Left lung (tissue), 10 donors: Measurements from ENCODE around the gene MARK3. TPM values are rescaled to one million over a fixed set of nuclear protein-coding genes. Genes with fewer than 3 reads are reported as not detected.

Experiments used
- ATAC-seq: fragments of 200-7000 bp; cut with Tn5 transposase; one replicate; pipeline ENCODE4 v1.9.1; 2020; ENCODE audit warnings: moderate library complexity
- DNase-seq, 4 donors: peaks; one replicate each; pipeline ENCODE4 v3.0.0-alpha.2; 2013 to 2020
- H3K27ac ChIP-seq, 2 donors: fragments of 200-600 bp; sonication (generic) in 1 of 2; one replicate each; pipeline versions ENCODE4 v1.5.0 to v1.8.0; 2020 to 2021
- H3K27me3 ChIP-seq, 2 donors: fragments of 200-600 bp; sonication (generic) in 1 of 2; one replicate each; pipeline versions ENCODE4 v1.5.0 to v1.8.0; 2020 to 2021
- H3K36me3 ChIP-seq, 2 donors: fragments of 200-600 bp; sonication (generic) in 1 of 2; one replicate each; pipeline versions ENCODE4 v1.5.0 to v1.8.0; 2020 to 2021
- H3K4me1 ChIP-seq, 2 donors: fragments of 200-600 bp; one replicate each; pipeline ENCODE4 v1.8.0; 2021
- H3K4me3 ChIP-seq, 2 donors: fragments of 200-600 bp; sonication (generic) in 1 of 2; one replicate each; pipeline versions ENCODE4 v1.5.0 to v1.8.0; 2020 to 2021; ENCODE audit warnings: mild to moderate bottlenecking in 1 of 2
- H3K9me3 ChIP-seq, 2 donors: fragments of 200-600 bp; sonication (generic) in 1 of 2; one replicate each; pipeline versions ENCODE4 v1.5.0 to v1.8.0; 2020 to 2021
- intact Hi-C, 2 donors: fragments of 100-400 bp; cut with DNase I; formaldehyde crosslinking; loops; one replicate each; pipeline versions ENCODE4 v1.11.2 to v1.14.2; 2022
- polyA plus RNA-seq, 6 donors: library from polyadenylated mRNA; unstranded; fragments of 120-200 nt; gene quantifications; one replicate each; pipeline ENCODE4 v1.2.1, GENCODE V29; 2013; ENCODE audit not compliant: insufficient read length in 6 of 6
- total RNA-seq, 2 donors: library from RNA; stranded (reverse); fragmentation: NEBNext Ultra II Directional; extraction: Animal tissue kit (Norgen Biotek cat#: 25700); gene quantifications; one replicate each; pipeline ENCODE4 v1.2.1, GENCODE V29; 2021
- TF ChIP-seq, protein P1 (sequence below), 2 donors: fragments of 200-600 bp; sonication (generic) in 1 of 2; IDR thresholded peaks; one replicate each; pipeline versions ENCODE4 v1.5.0 to v1.8.0; 2021; ENCODE audit warnings: antibody characterized with exemption in 2 of 2
- donor health status: DM: no; HTN: yes; CAD: no.
- donor health status: DM: no; HTN: no; CAD: no.

Gene MARK3
- total and polyA plus RNA-seq, 8 donors: 78.8 to 135 (median 122) TPM

DNA sequence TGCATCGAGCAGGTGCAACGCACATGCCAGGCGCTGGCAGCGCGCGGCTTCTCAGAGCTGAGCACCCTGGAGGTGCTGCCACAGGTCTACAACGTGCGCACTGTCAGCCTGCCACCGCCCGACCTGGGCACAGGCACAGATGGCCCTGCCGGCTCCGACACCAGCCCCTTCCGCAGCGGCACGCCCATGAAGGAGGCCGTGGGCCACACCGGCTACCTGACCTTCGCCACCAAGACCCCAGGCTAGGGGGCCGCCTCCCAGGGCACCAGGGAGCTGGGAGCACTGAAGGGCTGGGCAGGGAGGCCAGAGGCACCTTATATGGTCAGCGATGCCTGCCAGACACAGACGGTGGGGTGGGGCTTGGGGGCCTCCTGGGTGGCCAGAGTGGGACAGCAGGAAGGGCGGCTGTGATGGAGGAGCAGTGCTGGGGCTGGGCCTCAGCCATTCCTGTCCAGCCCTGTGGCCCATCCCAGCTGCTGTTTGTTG, 149.4 kb downstream of the MARK3 start:
- Histone ChIP-seq H3K4me3 (no peak overlapping the region), H3K27ac (no peak overlapping the region), H3K36me3 (peaks cover 0 to 58% of the 10 kb centered on the region in 2 donors), H3K27me3 (peaks cover 0 to 18% of the 10 kb centered on the region in 2 donors), H3K4me1 (peaks cover 3 to 30% of the 10 kb centered on the region in 2 donors), H3K9me3 (no peaks in the 10 kb centered on the region)
- no peak for ATAC-seq
- intact Hi-C loops: no loop called here
- peak in 1 of 4 donors; percentile 76 for DNase-seq
- TF ChIP-seq, protein P1, sequence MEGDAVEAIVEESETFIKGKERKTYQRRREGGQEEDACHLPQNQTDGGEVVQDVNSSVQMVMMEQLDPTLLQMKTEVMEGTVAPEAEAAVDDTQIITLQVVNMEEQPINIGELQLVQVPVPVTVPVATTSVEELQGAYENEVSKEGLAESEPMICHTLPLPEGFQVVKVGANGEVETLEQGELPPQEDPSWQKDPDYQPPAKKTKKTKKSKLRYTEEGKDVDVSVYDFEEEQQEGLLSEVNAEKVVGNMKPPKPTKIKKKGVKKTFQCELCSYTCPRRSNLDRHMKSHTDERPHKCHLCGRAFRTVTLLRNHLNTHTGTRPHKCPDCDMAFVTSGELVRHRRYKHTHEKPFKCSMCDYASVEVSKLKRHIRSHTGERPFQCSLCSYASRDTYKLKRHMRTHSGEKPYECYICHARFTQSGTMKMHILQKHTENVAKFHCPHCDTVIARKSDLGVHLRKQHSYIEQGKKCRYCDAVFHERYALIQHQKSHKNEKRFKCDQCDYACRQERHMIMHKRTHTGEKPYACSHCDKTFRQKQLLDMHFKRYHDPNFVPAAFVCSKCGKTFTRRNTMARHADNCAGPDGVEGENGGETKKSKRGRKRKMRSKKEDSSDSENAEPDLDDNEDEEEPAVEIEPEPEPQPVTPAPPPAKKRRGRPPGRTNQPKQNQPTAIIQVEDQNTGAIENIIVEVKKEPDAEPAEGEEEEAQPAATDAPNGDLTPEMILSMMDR (IDR thresholded peaks at IDR 0.05): no peak

DNA sequence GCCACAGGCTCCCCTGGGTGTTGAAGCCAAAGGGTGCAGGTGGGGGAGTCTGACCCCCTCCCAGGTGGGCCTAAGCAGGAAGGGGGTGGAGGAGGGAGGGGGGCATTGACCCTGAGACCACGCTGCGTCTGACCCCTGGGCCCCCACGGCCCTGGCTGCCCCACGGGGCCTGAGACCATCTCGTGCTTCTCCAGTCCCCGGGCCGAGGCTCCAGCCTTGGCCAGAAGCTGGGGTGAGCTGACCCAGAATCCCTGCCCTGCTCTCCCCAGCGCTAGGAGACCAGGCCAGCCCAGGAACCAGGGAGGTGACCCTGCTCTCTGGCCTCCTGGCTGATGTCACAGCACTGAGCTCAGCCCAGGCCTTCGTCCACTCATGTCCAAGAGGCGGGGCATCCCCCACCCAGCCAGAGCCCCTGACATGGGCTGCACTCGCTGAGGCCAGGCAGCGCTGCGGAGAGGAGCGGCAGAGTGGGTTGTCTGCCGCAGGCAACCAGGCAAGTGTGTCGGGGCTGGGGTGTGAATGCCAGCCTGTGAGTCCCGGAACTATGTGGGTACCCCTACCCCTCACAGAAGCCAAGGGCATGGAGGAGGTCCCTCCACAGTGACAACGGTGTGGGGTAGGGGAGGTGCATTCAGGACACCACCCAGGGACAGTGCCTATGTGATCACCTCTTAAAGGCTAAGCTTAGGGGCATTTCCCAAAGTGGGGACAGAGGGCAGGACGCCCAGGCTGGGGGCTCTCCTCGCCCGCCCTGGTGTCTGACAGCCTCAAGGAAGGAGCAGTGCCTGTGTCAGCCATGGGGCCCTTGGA, 150.1 kb downstream of the MARK3 start:
- no peak overlapping the region for H3K4me3 ChIP-seq
- H3K27me3 ChIP-seq: peaks cover 0 to 24% of the 10 kb centered on the region in 2 donors
- peaks cover 2 to 26% of the 10 kb centered on the region in 2 donors for H3K4me1 ChIP-seq
- H3K27ac ChIP-seq: no peak overlapping the region
- peak in 1 of 4 donors; percentile 68 for DNase-seq
- H3K9me3 ChIP-seq: no peaks in the 10 kb centered on the region
- H3K36me3 ChIP-seq: peaks cover 0 to 58% of the 10 kb centered on the region in 2 donors
- intact Hi-C loops: no loop called here
- TF ChIP-seq, protein P1 (IDR thresholded peaks at IDR 0.05): no peak
- no peak for ATAC-seq

DNA sequence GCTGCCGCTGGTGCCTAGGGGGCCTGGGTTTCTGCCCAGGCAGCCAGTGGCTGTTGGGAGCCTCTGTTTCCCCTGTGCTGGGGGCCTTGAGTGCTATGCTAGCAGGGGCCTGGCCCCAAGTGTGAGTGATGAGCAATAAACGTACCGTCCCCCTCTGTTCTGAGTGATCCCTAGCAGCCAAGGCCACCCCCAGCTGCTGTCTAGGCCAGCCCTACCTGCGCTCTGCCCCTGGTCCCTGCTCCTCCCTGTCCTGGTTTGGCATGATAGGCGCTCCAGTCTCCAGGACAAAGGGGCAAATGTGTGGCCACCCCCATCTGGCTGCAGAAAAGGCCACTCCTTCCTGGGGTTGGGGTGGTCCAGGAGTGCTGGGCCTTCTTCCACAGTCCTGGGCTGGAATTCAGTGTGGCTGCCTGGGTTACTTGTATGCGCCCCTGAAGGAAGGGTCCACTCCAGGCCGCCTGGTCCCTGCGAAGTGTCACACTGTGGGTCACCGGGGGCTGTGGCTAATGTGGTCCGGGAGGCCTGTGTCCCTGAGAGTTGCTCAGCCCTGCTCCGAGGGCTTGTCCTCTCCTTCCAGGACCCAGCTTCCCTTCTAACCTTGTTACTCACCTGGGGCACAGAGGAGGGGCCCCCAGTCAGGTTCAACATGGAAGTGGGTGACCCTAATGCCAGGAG, 150.8 kb downstream of the MARK3 start:
- Histone ChIP-seq H3K36me3 (peaks cover 0 to 51% of the 10 kb centered on the region in 2 donors), H3K4me1 (peaks cover 9 to 24% of the 10 kb centered on the region in 2 donors), H3K27me3 (peaks cover 0 to 27% of the 10 kb centered on the region in 2 donors), H3K27ac (no peak overlapping the region), H3K4me3 (no peak overlapping the region), H3K9me3 (no peaks in the 10 kb centered on the region)
- DNase-seq: peak in 1 of 4 donors; percentile 63
- intact Hi-C loops: no loop called here
- TF ChIP-seq, protein P1 (IDR thresholded peaks at IDR 0.05): no peak
- no peak for ATAC-seq

DNA sequence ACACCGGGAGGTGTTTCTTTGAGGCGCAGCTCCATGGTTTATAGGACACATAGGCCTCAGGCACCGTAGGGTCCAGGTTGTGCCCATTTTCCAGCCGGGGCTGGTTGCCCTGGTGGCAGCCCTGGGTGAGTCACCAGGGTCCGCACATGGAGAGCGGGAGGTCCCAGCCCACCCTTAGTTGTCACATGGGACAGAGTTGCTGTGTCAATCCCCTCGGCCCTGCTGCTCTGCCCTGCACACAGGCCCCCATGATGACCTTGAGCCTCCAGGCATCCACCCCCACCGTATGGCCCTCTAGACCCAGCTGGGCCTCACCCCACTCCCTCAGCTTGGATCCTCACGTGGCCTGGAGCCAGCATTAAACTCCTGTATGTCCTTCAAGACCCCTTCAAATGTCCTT, 151.5 kb downstream of the MARK3 start:
- H3K9me3 ChIP-seq: no peaks in the 10 kb centered on the region

More for the DNA sequence above, 151.5 kb downstream of the MARK3 start:
- H3K27ac ChIP-seq: no peak overlapping the region
- H3K36me3 ChIP-seq: peaks cover 0 to 45% of the 10 kb centered on the region in 2 donors
- TF ChIP-seq, protein P1 (IDR thresholded peaks at IDR 0.05): no peak
- intact Hi-C loops: no loop called here
- DNase-seq (peak in 1 of 4 donors; percentile 41), ATAC-seq (no peak)
- no peak overlapping the region for H3K4me3 ChIP-seq
- H3K4me1 ChIP-seq: peaks cover 12 to 24% of the 10 kb centered on the region in 2 donors
- H3K27me3 ChIP-seq: peaks cover 0 to 34% of the 10 kb centered on the region in 2 donors
